ENCODE data around the gene PTPRG. TPM values are rescaled to one million over a fixed set of nuclear protein-coding genes. Genes with fewer than 3 reads are reported as not detected.
"Not testable (repeated sequence)": the region's sequence is repeated elsewhere in the genome, so short reads cannot be mapped to it uniquely, and the experiment has no call there.

The PTPRG gene
- total and polyA plus RNA-seq, 2 experiments from 2014 or later = 15.2 to 45.7 TPM

- Histone ChIP-seq H3K4me1 (ENCODE audit: low read depth) (peaks cover 33% of the 10 kb centered on the region), H3K9me3 (ENCODE audit: low read depth) (no peaks in the 10 kb centered on the region), H3K27me3 (no peaks in the 10 kb centered on the region), H3K4me3 (no peak overlapping the region), H3K36me3 (no peaks in the 10 kb centered on the region), H3K27ac (no peak overlapping the region)
- TF ChIP-seq CTCF (IDR thresholded peaks at IDR 0.05; ENCODE audit: low read depth, low read length) = no peak
- DNase-seq (ENCODE audit: low read depth in 1 of 2, low spot score in 1 of 2) = no peak
Observed at GRCh38 chr3:61814674-61815073, 253.3 kb downstream of the PTPRG start.

GRCh38 chr3:61816304-61816703 is 254.9 kb downstream of the PTPRG start:
- not testable (repeated sequence) for H3K9me3 ChIP-seq (ENCODE audit: low read depth); H3K27ac ChIP-seq; H3K36me3 ChIP-seq; H3K27me3 ChIP-seq; DNase-seq (ENCODE audit: low read depth in 1 of 2, low spot score in 1 of 2); H3K4me3 ChIP-seq
- peaks cover 23% of the 10 kb centered on the region for H3K4me1 ChIP-seq (ENCODE audit: low read depth)

GRCh38 chr3:61819861-61820260 is 258.5 kb downstream of the PTPRG start:
- H3K9me3 ChIP-seq (ENCODE audit: low read depth) = no peaks in the 10 kb centered on the region
- no peak overlapping the region for H3K4me3 ChIP-seq
- H3K27me3 ChIP-seq = no peaks in the 10 kb centered on the region
- no peak for TF ChIP-seq CTCF (IDR thresholded peaks at IDR 0.05; ENCODE audit: low read depth, low read length)
- no peaks in the 10 kb centered on the region for H3K36me3 ChIP-seq
- H3K27ac ChIP-seq = no peak overlapping the region
- no peak for DNase-seq (ENCODE audit: low read depth in 1 of 2, low spot score in 1 of 2)
- peaks cover 8% of the 10 kb centered on the region for H3K4me1 ChIP-seq (ENCODE audit: low read depth)

- Histone ChIP-seq H3K27ac (no peak overlapping the region), H3K36me3 (no peaks in the 10 kb centered on the region), H3K27me3 (no peaks in the 10 kb centered on the region), H3K4me1 (ENCODE audit: low read depth) (peaks cover 8% of the 10 kb centered on the region), H3K4me3 (no peak overlapping the region), H3K9me3 (ENCODE audit: low read depth) (no peaks in the 10 kb centered on the region)
- no peak for TF ChIP-seq CTCF (IDR thresholded peaks at IDR 0.05; ENCODE audit: low read depth, low read length)
- no peak for DNase-seq (ENCODE audit: low read depth in 1 of 2, low spot score in 1 of 2)
Observed at GRCh38 chr3:61820306-61820992, 259.1 kb downstream of the PTPRG start.

- DNase-seq (ENCODE audit: low read depth in 1 of 2, low spot score in 1 of 2) = peak in 1 of 2 donors; percentile 43
- no peak for TF ChIP-seq CTCF (IDR thresholded peaks at IDR 0.05; ENCODE audit: low read depth, low read length)
- Histone ChIP-seq H3K9me3 (ENCODE audit: low read depth) (no peaks in the 10 kb centered on the region), H3K4me3 (no peak overlapping the region), H3K36me3 (no peaks in the 10 kb centered on the region), H3K4me1 (ENCODE audit: low read depth) (peaks cover 8% of the 10 kb centered on the region), H3K27me3 (no peaks in the 10 kb centered on the region), H3K27ac (no peak overlapping the region)
Observed at GRCh38 chr3:61821823-61822251, 260.5 kb downstream of the PTPRG start.

- no peak for DNase-seq (ENCODE audit: low read depth in 1 of 2, low spot score in 1 of 2)
- peaks cover 8% of the 10 kb centered on the region for H3K4me1 ChIP-seq (ENCODE audit: low read depth)
- H3K9me3 ChIP-seq (ENCODE audit: low read depth) = no peaks in the 10 kb centered on the region
- no peak for TF ChIP-seq CTCF (IDR thresholded peaks at IDR 0.05; ENCODE audit: low read depth, low read length)
- H3K4me3 ChIP-seq = no peak overlapping the region
- H3K27ac ChIP-seq = no peak overlapping the region
- H3K36me3 ChIP-seq = no peaks in the 10 kb centered on the region
- no peaks in the 10 kb centered on the region for H3K27me3 ChIP-seq
Observed at GRCh38 chr3:61822588-61822987, 261.2 kb downstream of the PTPRG start.
